H1 (cell line): ENCODE data around the gene LGALS3. TPM values are rescaled to one million over a fixed set of nuclear protein-coding genes. Genes with fewer than 3 reads are reported as not detected.

Experiments
- CTCF ChIA-PET: fragments of 300-600 bp; sonication (Branson Sonifier 250); formaldehyde crosslinking; loops from one replicate; lab custom pipeline; 2021; ENCODE audit not compliant: partially characterized antibody; lab: Charles Lee
- POLR2A ChIA-PET: fragments of 300-600 bp; sonication (Branson Sonifier 250); formaldehyde crosslinking; loops from one replicate; lab custom pipeline; 2021; ENCODE audit warnings: inconsistent platforms; ENCODE audit not compliant: partially characterized antibody; lab: Charles Lee
- DNase-seq, 2 experiments: peaks; one replicate each; pipeline versions ENCODE4 v3.0.0 to v3.0.0-alpha.2; 2010 to 2022; ENCODE audit warnings: low spot score in 2 of 2, low read depth in 1 of 2, mixed read lengths in 1 of 2
- FAIRE-seq: peaks from 2 replicates; lab custom pipeline; 2011; peaks lifted over from hg19 to GRCh38; lab: Jason Lieb, UNC
- H2AFZ ChIP-seq: 2 replicates; pipeline ENCODE4 v1.8.1; 2012; ENCODE audit warnings: low read length, inconsistent platforms
- H2AK5ac ChIP-seq: 2 replicates; pipeline ENCODE4 v1.6.1; 2013; ENCODE audit warnings: low read depth, low read length
- H2BK120ac ChIP-seq: replicated peaks from 2 replicates; pipeline ENCODE3; 2013; ENCODE audit warnings: low read depth, low read length, inconsistent platforms
- H2BK12ac ChIP-seq: 2 replicates; pipeline ENCODE4 v1.6.1; 2013; ENCODE audit warnings: low read depth, low read length
- H2BK15ac ChIP-seq: 2 replicates; pipeline ENCODE4 v1.6.1; 2013; ENCODE audit warnings: low read length
- H2BK20ac ChIP-seq: 2 replicates; pipeline ENCODE4 v1.6.1; 2013; ENCODE audit warnings: low read length
- H2BK5ac ChIP-seq: 2 replicates; pipeline ENCODE4 v1.6.1; 2013; ENCODE audit warnings: low read depth, low read length
- H3K14ac ChIP-seq: 2 replicates; pipeline ENCODE4 v1.6.1; 2013; ENCODE audit warnings: inconsistent platforms; ENCODE audit not compliant: insufficient read length
- H3K18ac ChIP-seq: 2 replicates; pipeline ENCODE4 v1.6.1; 2013; ENCODE audit warnings: low read length; ENCODE audit errors: extremely low read depth
- H3K23ac ChIP-seq: 2 replicates; pipeline ENCODE4 v1.6.1; 2013; ENCODE audit warnings: inconsistent platforms; ENCODE audit not compliant: insufficient read length
- H3K23me2 ChIP-seq: 2 replicates; pipeline ENCODE4 v1.6.1; 2013; ENCODE audit warnings: low read depth, low read length
- H3K27ac ChIP-seq: 2 replicates; pipeline ENCODE4 v1.6.1; 2011; ENCODE audit warnings: low read depth, low read length, inconsistent platforms
- H3K27me3 ChIP-seq, 4 experiments: replicated peaks in 1 of 4; 1 replicate in 1 of 4; 2 replicates in 3 of 4; pipeline versions ENCODE4 v1.6.1 to v1.8.1; 2011 to 2013; ENCODE audit warnings: low read length in 3 of 4, mild to moderate bottlenecking in 3 of 4, inconsistent platforms in 2 of 4, mixed read lengths in 2 of 4, moderate library complexity in 1 of 4; ENCODE audit not compliant: control insufficient read depth in 3 of 4, insufficient read depth in 3 of 4; ENCODE audit errors: extremely low read depth in 1 of 4
- H3K36me3 ChIP-seq, 4 experiments: 2 replicates each; pipeline versions ENCODE4 v1.6.1 to v1.8.1; 2011 to 2013; ENCODE audit warnings: mild to moderate bottlenecking in 4 of 4, low read length in 3 of 4, moderate library complexity in 2 of 4, control low read depth in 1 of 4, inconsistent platforms in 1 of 4; ENCODE audit not compliant: insufficient read depth in 4 of 4, control insufficient read depth in 2 of 4
- H3K4ac ChIP-seq: replicated peaks from 2 replicates; pipeline ENCODE3; 2013; ENCODE audit warnings: low read length, low read depth, mixed read lengths, inconsistent platforms; ENCODE audit not compliant: insufficient read length
- H3K4me1 ChIP-seq, 4 experiments: replicated peaks in 1 of 4; 1 replicate in 1 of 4; 2 replicates in 3 of 4; pipeline versions ENCODE4 v1.6.1 to v1.8.1; 2011 to 2013; ENCODE audit warnings: low read length in 3 of 4, inconsistent platforms in 2 of 4, mixed read lengths in 1 of 4; ENCODE audit not compliant: insufficient read depth in 4 of 4, control insufficient read depth in 3 of 4
- H3K4me2 ChIP-seq, 2 experiments: 2 replicates each; pipeline versions ENCODE4 v1.6.1 to v1.8.1; 2011 to 2013; ENCODE audit warnings: low read depth in 2 of 2, low read length in 2 of 2, control low read depth in 1 of 2, inconsistent platforms in 1 of 2, mild to moderate bottlenecking in 1 of 2; ENCODE audit not compliant: insufficient read depth in 1 of 2
- H3K4me3 ChIP-seq, 4 experiments: fragments of 200-600, 300-600 bp in 1 of 4; sonication (generic), shearing (Covaris generic), sonication (Bioruptor Twin) in 1 of 4; 2 replicates each; pipeline versions ENCODE4 v1.5.1 to v1.8.1; 2011 to 2016; ENCODE audit warnings: low read length in 4 of 4, low read depth in 3 of 4, control low read depth in 2 of 4, inconsistent platforms in 2 of 4, mild to moderate bottlenecking in 2 of 4, mixed read lengths in 1 of 4, moderate library complexity in 1 of 4; ENCODE audit not compliant: insufficient read depth in 2 of 4; ENCODE audit errors: extremely low read depth in 1 of 4
- H3K56ac ChIP-seq: replicated peaks from 2 replicates; pipeline ENCODE3; 2013; ENCODE audit warnings: low read depth, mild to moderate bottlenecking, mixed read lengths, low read length, inconsistent platforms; ENCODE audit not compliant: insufficient read length
- H3K79me1 ChIP-seq: 2 replicates; pipeline ENCODE4 v1.6.1; 2013; ENCODE audit warnings: low read depth, low read length, control low read depth
- H3K79me2 ChIP-seq, 2 experiments: 2 replicates each; pipeline versions ENCODE4 v1.6.1 to v1.8.1; 2012 to 2013; ENCODE audit warnings: low read length in 2 of 2, mild to moderate bottlenecking in 2 of 2, inconsistent platforms in 1 of 2; ENCODE audit not compliant: insufficient read depth in 2 of 2, control insufficient read depth in 1 of 2
- H3K9ac ChIP-seq, 4 experiments: replicated peaks in 1 of 4; 1 replicate in 1 of 4; 2 replicates in 3 of 4; pipeline versions ENCODE4 v1.6.1 to v1.8.1; 2011 to 2013; ENCODE audit warnings: low read depth in 3 of 4, low read length in 3 of 4, control low read depth in 2 of 4, mild to moderate bottlenecking in 2 of 4, moderate library complexity in 2 of 4, inconsistent platforms in 1 of 4; ENCODE audit errors: extremely low read depth in 1 of 4
- H3K9me3 ChIP-seq, 2 experiments: 2 replicates each; pipeline versions ENCODE4 v1.6.1 to v1.8.1; 2012 to 2013; ENCODE audit warnings: mild to moderate bottlenecking in 2 of 2, moderate library complexity in 2 of 2, control low read depth in 1 of 2, inconsistent platforms in 1 of 2, low read depth in 1 of 2, low read length in 1 of 2, mixed read lengths in 1 of 2; ENCODE audit not compliant: insufficient read depth in 2 of 2
- H4K20me1 ChIP-seq, 2 experiments: replicated peaks in 1 of 2; 2 replicates each; pipeline versions ENCODE3 to v1.8.1; 2011 to 2013; ENCODE audit warnings: inconsistent platforms in 2 of 2, low read length in 2 of 2, mild to moderate bottlenecking in 1 of 2; ENCODE audit not compliant: insufficient read depth in 2 of 2, control insufficient read depth in 1 of 2
- H4K5ac ChIP-seq: 2 replicates; pipeline ENCODE4 v1.6.1; 2013; ENCODE audit warnings: low read length, low read depth, mixed read lengths, inconsistent platforms; ENCODE audit not compliant: insufficient read length
- H4K8ac ChIP-seq: 2 replicates; pipeline ENCODE4 v1.8.0; 2013; ENCODE audit warnings: mild to moderate bottlenecking, moderate library complexity, low read length, inconsistent platforms; ENCODE audit not compliant: insufficient read depth; ENCODE audit errors: extremely low read depth
- H4K91ac ChIP-seq: replicated peaks from 2 replicates; pipeline ENCODE3; 2013; ENCODE audit warnings: low read length, mixed read lengths, inconsistent platforms; ENCODE audit not compliant: insufficient read length
- ATF2 ChIP-seq: IDR thresholded peaks from 2 replicates; pipeline ENCODE4 v1.6.1; 2012; ENCODE audit warnings: low read length, inconsistent platforms
- ATF3 ChIP-seq: IDR thresholded peaks from 2 replicates; pipeline ENCODE4 v1.6.1; 2011; ENCODE audit warnings: low read depth, mild to moderate bottlenecking, low read length; ENCODE audit not compliant: insufficient read depth
- BRCA1 ChIP-seq: IDR thresholded peaks from 2 replicates; pipeline ENCODE4 v1.6.1; 2012; ENCODE audit warnings: low read depth, low read length, improper control_type of control experiment
- E2F6 ChIP-seq: IDR thresholded peaks from 2 replicates; pipeline ENCODE4 v1.6.1; 2012; ENCODE audit warnings: inconsistent platforms
- KDM1A ChIP-seq: fragments of 200-600, 300-600 bp; sonication (generic); IDR thresholded peaks from 2 replicates; pipeline ENCODE4 v1.7.1; 2016; ENCODE audit warnings: mild to moderate bottlenecking, low read length, borderline replicate concordance
- KDM5A ChIP-seq: fragments of 200-600 bp; IDR thresholded peaks from 2 replicates; pipeline ENCODE4 v1.7.1; 2012; ENCODE audit warnings: mild to moderate bottlenecking, low read length, inconsistent platforms, mixed read lengths
- POU5F1 ChIP-seq: IDR thresholded peaks from 2 replicates; pipeline ENCODE4 v1.6.1; 2011; ENCODE audit warnings: low read depth, mild to moderate bottlenecking, low read length, moderate library complexity
- SAP30 ChIP-seq: fragments of 300-600 bp; sonication (generic); IDR thresholded peaks from 2 replicates; pipeline ENCODE4 v1.7.1; 2012; ENCODE audit warnings: low read length, moderate library complexity, mild to moderate bottlenecking, inconsistent platforms; ENCODE audit not compliant: insufficient read depth, insufficient replicate concordance
- SIRT6 ChIP-seq: IDR thresholded peaks from one replicate; pipeline ENCODE4 v1.7.1; 2012; ENCODE audit warnings: low read length, inconsistent platforms
- SRF ChIP-seq: IDR thresholded peaks from 2 replicates; pipeline ENCODE4 v1.6.1; 2011; ENCODE audit warnings: mild to moderate bottlenecking, low read depth, low read length, moderate library complexity
- TBP ChIP-seq: IDR thresholded peaks from 2 replicates; pipeline ENCODE4 v1.6.1; 2011; ENCODE audit warnings: low read depth, low read length, improper control_type of control experiment
- WGBS, 2 experiments: shearing (Covaris generic) in 1 of 2; methylation state at CpG; one replicate each; pipeline versions ENCODE4 v1.1.6 to v1.1.7; 2013 to 2015; ENCODE audit warnings: low lambda C conversion rate in 2 of 2, mixed read lengths in 2 of 2, inconsistent platforms in 1 of 2, low coverage in 1 of 2, missing lambda C conversion rate in 1 of 2; ENCODE audit not compliant: insufficient replicate concordance in 2 of 2, insufficient coverage in 1 of 2, insufficient read length in 1 of 2; ENCODE audit errors: extremely low coverage in 1 of 2, missing lambda C conversion rate in 1 of 2; 5-methylcytosine and 5-hydroxymethylcytosine counted together
- polyA plus RNA-seq, 7 experiments: library from polyadenylated mRNA; depleted of rRNA in 3 of 7; stranded (reverse) in 5 of 7; unstranded in 2 of 7; fragments of >200 nt in 5 of 7; fragments of 200-250 nt in 2 of 7; gene quantifications; 1 replicate in 5 of 7; 2 replicates in 1 of 7; 4 replicates in 1 of 7; pipeline versions ENCODE4 v1.2.1 to v1.2.3, GENCODE V29; 2011 to 2013; ENCODE audit warnings: missing spikeins in 2 of 7, mixed read lengths in 2 of 7
- total RNA-seq: library from RNA; stranded (reverse); fragmentation: NEBNext Ultra II Directional; extraction: Animal tissue kit (Norgen Biotek cat#: 25700); gene quantifications from 2 replicates; pipeline ENCODE4 v1.2.1, GENCODE V29; 2021

Gene LGALS3
- total and polyA plus RNA-seq, 2 of the 8 experiments (the other 6 are each of a cell fraction or from before 2014, with no cell fraction given) = 9.7 to 14.5 TPM

DNA sequence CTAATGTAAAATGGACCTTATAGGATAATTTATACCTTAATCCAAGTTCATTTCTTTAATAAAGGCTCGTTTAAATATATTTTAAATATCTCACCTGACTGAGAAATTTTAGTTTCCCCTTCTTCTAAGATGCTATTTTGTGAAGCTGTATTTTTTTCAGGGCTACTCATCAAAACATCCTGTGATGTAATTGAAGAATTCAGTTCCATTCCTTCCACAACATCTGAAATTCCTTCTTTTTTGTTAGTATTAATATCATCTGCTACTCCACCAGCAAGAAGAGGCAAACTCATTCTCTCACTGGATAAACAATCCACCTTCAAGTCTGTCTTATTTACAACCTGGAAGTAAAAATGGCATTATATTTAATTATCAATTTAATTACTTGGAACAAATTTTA, 22.5 kb downstream of the LGALS3 start:
- peaks cover 15 to 77% (median 57%) of the 10 kb centered on the region in 4 experiments for H3K36me3 ChIP-seq
- H2BK20ac ChIP-seq = no peak overlapping the region
- H2BK5ac ChIP-seq = no peak overlapping the region
- WGBS, 2 experiments = 93% methylated on average over 1 of the region's 1 CpG; no CpG with 5 or more reads in 1 of the 2 experiments
- no peak for DNase-seq
- H2BK15ac ChIP-seq = no peak overlapping the region
- ChIA-PET POLR2A (interaction anchor here (0.7 to 1.6 kb wide), 4 partner anchors 12 to 488 kb away, joined by 3 to 4 read pairs (median 4); no protein-coding TSS in a partner anchor), CTCF (interaction anchor here (0.7 to 1.5 kb wide), 2 partner anchors 13 to 106 kb away, joined by 3 to 9 read pairs; no protein-coding TSS in a partner anchor)
- H4K5ac ChIP-seq = no peak overlapping the region
- H3K4me2 ChIP-seq = no peak overlapping the region
- H2BK12ac ChIP-seq = no peak overlapping the region
- no peak for FAIRE-seq
- no peak overlapping the region for H3K9ac ChIP-seq
- no peak overlapping the region for H2BK120ac ChIP-seq
- no peak overlapping the region for H3K56ac ChIP-seq
- H3K9me3 ChIP-seq = no peaks in the 10 kb centered on the region
- H3K23me2 ChIP-seq = no peaks in the 10 kb centered on the region
- H4K91ac ChIP-seq = no peak overlapping the region
- H4K8ac ChIP-seq = no peak overlapping the region
- no peak overlapping the region for H2AFZ ChIP-seq
- H3K4me1 ChIP-seq = no peaks in the 10 kb centered on the region
- no peak overlapping the region for H3K18ac ChIP-seq
- no peak overlapping the region for H2AK5ac ChIP-seq
- H3K14ac ChIP-seq = no peak overlapping the region
- H3K27ac ChIP-seq = no peak overlapping the region
- H4K20me1 ChIP-seq = no peaks in the 10 kb centered on the region
- H3K79me1 ChIP-seq = no peaks in the 10 kb centered on the region
- H3K23ac ChIP-seq = no peak overlapping the region
- no peaks in the 10 kb centered on the region for H3K27me3 ChIP-seq
- no peak overlapping the region for H3K4me3 ChIP-seq
- no peaks in the 10 kb centered on the region for H3K79me2 ChIP-seq
- no peak overlapping the region for H3K4ac ChIP-seq
- TF ChIP-seq SAP30 (no peak), ATF2 (no peak), SIRT6 (no peak), SRF (no peak), KDM5A (no peak), POU5F1 (no peak), ATF3 (no peak), E2F6 (no peak), TBP (no peak), KDM1A (no peak), BRCA1 (no peak)
